Left forelimb (tissue), 1 donor: ENCODE data around the gene LRRFIP2.
"Not testable (repeated sequence)": the region's sequence is repeated elsewhere in the genome, so short reads cannot be mapped to it uniquely, and the experiment has no call there.

Experiments
- DNase-seq: peaks from one replicate; pipeline ENCODE4 v3.0.0-alpha.2; 2018; ENCODE audit warnings: low spot score

LRRFIP2 gene

GRCh38 chr3:37064747-37065146, 109.6 kb downstream of the LRRFIP2 start:
- DNase-seq: no peak

- DNase-seq: no peak
These were observed 116.3 kb downstream of the LRRFIP2 start for GRCh38 chr3:37058117-37058516.

DNA sequence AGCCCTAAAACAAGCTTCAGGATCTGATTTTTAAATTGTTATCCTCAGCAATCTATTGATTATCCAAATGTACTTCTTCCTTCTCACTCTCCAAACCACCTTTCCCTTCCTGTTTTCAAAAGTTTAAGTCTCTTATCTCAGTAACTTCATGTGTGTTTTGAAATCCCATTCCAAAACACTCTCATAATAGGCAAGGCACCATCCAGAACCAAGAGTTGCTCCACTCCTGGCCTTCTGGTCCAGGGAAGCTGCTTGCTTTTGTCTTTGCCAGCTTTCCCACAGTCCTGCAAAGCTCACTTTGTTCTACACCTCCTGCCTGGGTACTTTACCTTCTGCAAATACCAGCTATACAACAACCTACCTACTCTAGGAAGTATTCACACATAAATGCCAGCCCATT, 117.6 kb downstream of the LRRFIP2 start:
- no peak for DNase-seq

- DNase-seq: not testable (repeated sequence)
These were observed 119.3 kb downstream of the LRRFIP2 start for GRCh38 chr3:37055077-37055476.

DNA sequence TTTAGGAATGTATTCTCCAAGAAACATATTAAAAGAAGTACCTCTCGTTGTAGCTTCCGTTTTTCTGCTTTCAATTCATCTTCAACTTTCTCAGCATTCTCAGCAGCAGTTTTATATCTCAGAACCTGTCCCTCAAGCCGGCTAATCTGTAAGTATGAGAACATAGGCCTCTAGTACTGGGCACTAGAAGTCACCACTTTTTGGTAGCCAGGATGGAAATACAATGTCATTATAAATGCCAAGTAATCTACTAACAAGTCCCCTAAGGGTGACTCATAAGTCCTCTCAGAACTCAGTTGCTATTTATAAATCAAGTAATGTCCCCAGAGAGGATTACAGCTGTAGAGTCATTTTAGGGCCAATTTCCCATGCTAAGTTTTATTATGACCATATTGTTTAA, 120.0 kb downstream of the LRRFIP2 start:
- no peak for DNase-seq

- no peak for DNase-seq
These were observed 120.6 kb downstream of the LRRFIP2 start for GRCh38 chr3:37053753-37054152.

GRCh38 chr3:37053337-37053736, 121.0 kb downstream of the LRRFIP2 start:
- no peak for DNase-seq

DNA sequence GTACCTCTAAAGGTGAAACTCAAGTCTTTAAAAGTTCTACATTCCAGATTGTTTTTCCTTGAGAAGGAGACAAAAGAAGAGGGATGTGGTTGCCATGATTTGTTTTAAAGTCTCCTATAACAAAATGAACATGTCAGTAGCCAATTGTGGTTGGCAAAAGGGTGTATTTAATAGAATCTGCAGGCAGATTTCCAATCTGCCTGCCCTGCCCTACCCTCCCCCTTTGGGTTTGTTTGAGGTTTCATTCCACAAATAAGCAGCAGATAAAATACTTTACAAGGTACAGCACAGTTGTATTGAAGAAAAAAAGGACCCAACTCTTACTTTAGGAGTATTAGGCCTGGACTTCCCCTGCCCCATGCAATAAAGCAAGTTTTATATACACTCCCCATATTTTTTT, 121.5 kb downstream of the LRRFIP2 start:
- DNase-seq: no peak

DNA sequence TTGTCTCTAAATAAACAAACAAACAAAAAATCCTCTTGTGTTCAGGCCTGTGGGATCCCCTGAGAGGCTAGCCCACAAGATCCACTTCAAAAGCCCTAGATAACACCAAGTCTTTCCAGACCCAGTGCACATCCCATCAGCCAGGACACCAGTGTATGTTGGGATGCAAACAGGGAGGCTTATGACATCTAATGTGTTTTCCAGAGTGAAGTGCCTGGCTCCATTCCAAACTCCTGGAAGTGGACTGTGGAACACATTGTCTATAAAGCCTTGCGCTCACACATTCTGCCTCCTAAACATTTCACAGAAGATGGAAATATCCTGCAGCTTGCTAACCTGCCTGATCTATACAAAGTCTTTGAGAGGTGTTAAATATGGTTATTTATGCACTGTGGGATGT, 124.1 kb downstream of the LRRFIP2 start:
- no peak for DNase-seq

- not testable (repeated sequence) for DNase-seq
These were observed 131.7 kb downstream of the LRRFIP2 start for GRCh38 chr3:37042712-37043111.

DNA sequence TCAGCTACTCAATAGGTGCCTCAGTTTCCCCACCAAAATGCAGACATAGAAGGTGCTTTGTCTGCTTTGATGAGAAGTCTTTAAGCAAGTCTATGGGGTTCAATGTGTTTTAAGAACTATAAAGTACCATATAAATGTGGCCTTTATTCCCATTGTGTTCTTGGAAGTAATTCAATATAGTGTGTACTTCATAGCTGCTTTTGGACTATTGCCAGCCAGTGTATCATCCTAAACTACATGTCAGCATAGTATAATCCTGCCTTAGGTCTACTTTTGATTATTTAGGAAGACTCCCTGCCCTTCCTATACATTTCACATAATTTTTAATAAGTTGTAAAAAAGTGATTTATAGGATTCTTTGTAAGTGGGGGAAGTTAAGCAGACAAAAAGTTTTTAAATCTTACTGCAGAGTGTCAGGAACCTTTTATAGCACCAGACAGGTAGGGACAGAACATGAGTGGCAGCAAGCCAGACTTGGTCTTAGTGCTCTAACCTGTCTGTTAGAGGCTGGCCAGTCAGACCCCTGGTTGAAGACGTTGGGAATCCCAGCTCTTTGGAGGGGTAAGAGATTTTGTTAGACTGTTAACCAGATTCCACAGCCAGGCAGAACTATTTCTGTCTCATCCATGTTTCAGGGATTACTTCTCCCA, 132.7 kb downstream of the LRRFIP2 start:
- no peak for DNase-seq

DNA sequence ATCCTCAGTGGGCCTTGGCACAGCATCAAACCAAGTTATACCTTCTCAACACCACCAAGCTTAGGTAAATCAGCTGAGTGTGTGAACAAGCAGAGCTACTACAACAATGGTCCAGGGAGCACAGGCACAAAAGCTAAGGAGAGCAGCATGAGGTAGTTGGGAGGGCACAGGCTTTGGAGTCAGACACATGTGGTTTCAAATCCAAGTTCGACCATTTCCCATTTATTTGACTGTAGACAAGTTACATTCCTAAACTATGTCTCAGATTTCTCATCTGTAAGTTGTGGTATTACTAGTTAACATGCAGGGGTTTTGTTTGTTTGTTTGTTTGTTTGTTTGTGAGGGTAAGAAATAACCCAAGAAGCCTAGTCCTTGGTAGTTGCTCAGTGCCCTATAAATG, 134.2 kb downstream of the LRRFIP2 start:
- DNase-seq: no peak

DNA sequence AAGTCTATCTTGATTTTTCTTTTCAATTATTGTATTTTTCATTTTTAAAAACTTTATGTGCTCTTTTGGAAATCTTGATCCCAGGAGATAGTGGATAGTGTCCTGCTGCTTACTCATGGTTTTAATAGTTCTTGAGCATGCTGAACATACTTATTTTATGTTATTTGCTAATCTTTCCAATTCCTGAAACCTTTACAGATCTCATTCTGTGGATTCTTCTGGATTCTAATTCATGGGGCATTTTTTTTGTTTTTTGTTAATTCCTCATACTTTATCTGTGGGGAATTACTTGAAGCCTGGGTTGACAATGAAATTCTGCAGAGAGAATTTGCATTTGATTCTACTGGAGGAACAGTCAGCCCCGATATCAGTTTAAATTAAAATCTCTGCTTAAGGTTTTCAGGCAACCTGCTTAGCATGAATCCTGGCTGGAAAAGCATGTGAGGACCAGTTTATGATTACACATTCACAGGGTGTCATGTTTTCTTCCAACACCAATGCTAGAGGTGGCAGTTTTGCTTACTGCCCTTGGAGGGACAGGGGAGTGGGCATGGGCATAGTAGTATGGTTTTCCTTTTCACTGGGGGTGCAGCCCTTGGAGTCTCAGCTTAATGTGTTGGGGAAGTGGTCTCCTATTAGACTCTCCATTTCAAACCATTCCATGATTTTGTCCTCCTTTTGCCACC, 135.1 kb downstream of the LRRFIP2 start:
- no peak for DNase-seq

- DNase-seq: no peak
These were observed 137.0 kb downstream of the LRRFIP2 start for GRCh38 chr3:37037352-37037751.

GRCh38 chr3:37032961-37033360, 141.4 kb downstream of the LRRFIP2 start:
- no peak for DNase-seq

DNA sequence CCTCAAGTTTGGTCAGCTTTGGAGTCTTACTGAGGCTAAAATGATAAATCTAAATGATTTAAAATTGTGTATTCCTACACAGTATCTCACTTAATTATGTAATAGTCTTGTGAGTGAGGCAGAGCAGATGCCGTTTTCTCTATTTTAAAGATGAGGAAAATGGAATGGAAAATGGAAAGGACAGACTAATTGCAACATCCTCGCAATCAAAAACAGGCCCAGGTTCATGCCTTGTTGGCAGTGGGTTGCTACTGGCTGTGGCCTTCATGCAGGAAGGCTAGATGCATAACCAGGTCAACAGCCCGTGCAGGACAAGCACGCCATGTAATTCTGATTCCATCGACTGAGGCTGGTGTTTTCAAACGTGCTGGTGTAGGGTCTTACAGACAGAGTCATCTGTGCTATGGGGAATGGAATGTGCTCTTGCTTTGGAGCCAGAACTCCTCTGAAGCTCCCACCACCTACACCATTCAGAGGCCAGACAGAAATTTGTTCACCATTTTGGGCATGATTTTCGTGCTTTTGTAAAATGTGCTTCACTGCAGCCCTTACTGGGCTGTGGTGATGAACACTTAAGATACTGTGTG, 143.2 kb downstream of the LRRFIP2 start:
- no peak for DNase-seq

DNA sequence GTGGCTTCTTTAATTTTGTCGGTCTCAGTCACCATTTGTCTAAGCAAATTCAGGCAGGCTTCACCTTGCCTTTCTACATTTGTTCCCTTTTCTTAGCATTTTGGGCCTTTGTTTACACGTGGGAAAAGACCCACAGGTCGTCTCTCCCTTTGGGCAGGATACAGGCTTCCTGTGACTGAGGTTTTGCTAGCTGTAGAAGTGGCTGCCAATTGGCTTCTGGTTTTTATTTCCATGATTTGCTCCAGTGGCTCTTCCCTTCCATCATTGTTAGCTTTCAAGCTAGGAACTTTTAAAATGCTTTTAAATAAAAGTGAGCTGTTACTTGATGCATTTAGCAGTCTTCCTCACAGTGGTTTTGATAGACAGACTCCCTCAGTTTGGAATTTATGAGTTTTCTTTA, 143.8 kb downstream of the LRRFIP2 start:
- no peak for DNase-seq

GRCh38 chr3:37029516-37030163, 144.7 kb downstream of the LRRFIP2 start:
- no peak for DNase-seq

GRCh38 chr3:37029111-37029510, 145.3 kb downstream of the LRRFIP2 start:
- no peak for DNase-seq

GRCh38 chr3:37028329-37028728, 146.1 kb downstream of the LRRFIP2 start:
- no peak for DNase-seq

- DNase-seq: no peak
These were observed 147.5 kb downstream of the LRRFIP2 start for GRCh38 chr3:37026851-37027250.

GRCh38 chr3:37025561-37026335, 148.6 kb downstream of the LRRFIP2 start:
- DNase-seq: no peak
